GM18511 (cell line): ENCODE measurements around the gene QARS1.

Experiments
- ATAC-seq: cut with Tn5 transposase; IDR thresholded peaks from one replicate; pipeline ENCODE4 v1.9.1; 2021; ENCODE audit warnings: mild to moderate bottlenecking, moderate library complexity; ENCODE audit not compliant: unreplicated experiment

QARS1 gene

GRCh38 chr3:49120438-49121131, 16.0 kb upstream of the QARS1 start, which contains the start of gene USP19:
TSS of gene USP19 (minus strand) at chr3:49120823. CDS start at chr3:49119145, 1,678 bp downstream.
- ATAC-seq = peak; percentile 90

GRCh38 chr3:49120096-49120437, 15.5 kb upstream of the QARS1 start:
- ATAC-seq = peak; percentile 15

GRCh38 chr3:49119439-49119838, 14.9 kb upstream of the QARS1 start:
- ATAC-seq = no peak

- ATAC-seq = no peak
These were observed 14.5 kb upstream of the QARS1 start for GRCh38 chr3:49119036-49119435.

- no peak for ATAC-seq
These were observed 7.7 kb upstream of the QARS1 start for GRCh38 chr3:49112262-49112661.

- no peak for ATAC-seq
These were observed 6.8 kb upstream of the QARS1 start for GRCh38 chr3:49111347-49111746.

- ATAC-seq = no peak
These were observed 6.2 kb upstream of the QARS1 start for GRCh38 chr3:49110780-49111179.

GRCh38 chr3:49108346-49108745, 3.8 kb upstream of the QARS1 start:
- no peak for ATAC-seq

GRCh38 chr3:49104052-49104426, 518 bp downstream of the QARS1 start:
- ATAC-seq = no peak

- ATAC-seq = no peak
These were observed 4.4 kb downstream of the QARS1 start for GRCh38 chr3:49100046-49100615.

GRCh38 chr3:49098910-49099630, 5.5 kb downstream of the QARS1 start:
- no peak for ATAC-seq

- no peak for ATAC-seq
These were observed 6.1 kb downstream of the QARS1 start for GRCh38 chr3:49098429-49098828.

GRCh38 chr3:49093853-49094767, 10.4 kb downstream of the QARS1 start, which contains the start of gene QRICH1:
TSS of gene QRICH1 (minus strand) at chr3:49094071. CDS start at chr3:49077017, 17,054 bp downstream.
- peak; percentile 81 for ATAC-seq

- peak; percentile 39 for ATAC-seq
These were observed 11.4 kb downstream of the QARS1 start for GRCh38 chr3:49092938-49093852.

GRCh38 chr3:49081429-49081828, 23.1 kb downstream of the QARS1 start:
- ATAC-seq = no peak

- ATAC-seq = no peak
These were observed 25.3 kb downstream of the QARS1 start for GRCh38 chr3:49079270-49079669.

- no peak for ATAC-seq
These were observed 27.9 kb downstream of the QARS1 start for GRCh38 chr3:49076646-49077045.

- ATAC-seq = no peak
These were observed 28.4 kb downstream of the QARS1 start for GRCh38 chr3:49076116-49076515.

- ATAC-seq = no peak
These were observed 46.5 kb downstream of the QARS1 start for GRCh38 chr3:49058011-49058410.

GRCh38 chr3:49057268-49057667, 47.3 kb downstream of the QARS1 start:
- ATAC-seq = no peak
